T-helper 1 cell treated with Interleukin-12 subunit alpha and Interleukin-12 subunit beta and Interleukin-4 antibody, amounts not matched to agents 30 ng/mL and 1 ng/mL, for 36 hours (primary cell): Measurements from ENCODE around the gene PPP2CA. TPM values are rescaled to one million over a fixed set of nuclear protein-coding genes. Genes with fewer than 3 reads are reported as not detected.
"Not testable (repeated sequence)": the region's sequence is repeated elsewhere in the genome, so short reads cannot be mapped to it uniquely, and the experiment has no call there.

Experiments
- intact Hi-C: fragments of 100-400 bp; cut with micrococcal nuclease; formaldehyde crosslinking; loops from one replicate; pipeline ENCODE4 v1.15.1; 2024
- total RNA-seq: library from RNA; stranded (reverse); gene quantifications from 2 replicates; pipeline ENCODE4 v1.2.3, GENCODE V29; 2022

The PPP2CA gene
- total RNA-seq: 137 and 143 TPM in 2 replicates

DNA sequence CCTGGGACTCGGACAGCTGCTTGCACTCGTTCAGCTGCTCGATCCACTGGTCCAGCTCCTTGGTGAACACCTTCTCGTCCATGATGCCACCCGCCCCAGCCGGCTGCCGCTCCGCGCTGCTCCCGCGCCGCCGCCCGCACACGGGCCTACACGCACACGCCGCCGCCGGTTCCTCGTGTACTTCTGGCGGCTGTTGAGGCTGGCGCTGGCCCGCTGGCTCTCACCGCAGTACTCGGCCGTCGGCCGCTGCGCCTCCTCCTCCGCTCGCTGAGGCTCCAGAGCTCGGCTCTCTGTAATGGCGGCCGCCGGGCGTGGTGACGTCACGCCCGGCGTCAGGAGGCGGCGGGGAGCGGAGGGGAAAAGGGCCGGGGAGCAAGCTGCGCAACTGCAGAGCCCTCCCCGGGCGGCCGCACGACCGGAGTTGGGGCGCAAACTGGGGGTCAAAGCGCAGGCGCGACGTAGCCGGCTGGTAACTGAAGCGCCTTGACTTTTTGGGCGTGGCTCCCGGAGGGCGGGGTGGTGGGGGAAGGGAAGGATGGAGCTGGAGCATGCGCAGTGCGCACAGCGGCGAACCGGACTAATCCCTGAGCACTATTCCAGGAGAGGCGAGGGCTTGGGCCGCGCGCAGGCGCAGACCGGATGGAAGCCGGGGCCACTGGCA, at the start of gene PPP2CA:
PPP2CA (minus strand) TSS at position 294 of the 661 bp plus-strand sequence; CDS start at position 82, 212 bp downstream.
- intact Hi-C loops: loop anchor here (1.0 to 10.0 kb wide), 22 partner anchors 10 to 1359 kb away; partner anchors contain the start of genes C5orf15, C5orf24, CAMLG and CDKN2AIPNL

DNA sequence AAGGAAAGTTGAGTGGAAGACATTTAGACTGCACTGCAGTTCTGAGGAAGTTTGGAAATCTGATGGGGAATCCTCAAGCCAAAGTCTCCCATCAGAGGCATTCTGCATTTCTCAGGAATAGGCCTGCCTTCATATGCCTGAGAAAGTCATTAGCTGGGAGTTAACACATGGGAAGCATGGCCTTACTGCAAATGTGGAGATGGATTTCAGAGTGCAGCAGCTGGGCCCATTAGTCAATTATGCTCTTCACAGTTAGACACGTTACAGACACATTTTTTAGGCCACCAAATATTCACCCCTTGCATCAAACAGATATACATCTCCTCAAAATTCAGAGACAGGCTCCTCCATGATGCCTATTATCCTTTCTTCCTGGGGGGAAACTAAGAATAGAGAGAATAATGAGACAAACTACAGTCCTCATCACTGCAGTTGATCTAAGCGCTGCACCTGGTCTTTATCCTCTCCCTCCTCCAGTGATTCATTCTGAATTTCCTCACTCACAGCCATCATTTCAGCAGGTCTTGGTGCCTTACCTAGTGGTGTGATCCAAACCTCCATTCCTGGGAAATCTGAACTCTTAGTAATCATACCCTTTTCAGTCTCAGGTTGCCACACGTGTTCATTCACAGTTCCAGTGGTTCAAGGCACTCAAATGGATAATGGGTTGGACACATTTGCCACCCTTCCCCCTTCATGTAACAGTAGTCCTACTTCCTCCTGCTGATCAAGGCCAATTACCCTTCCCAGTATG, 47.9 kb upstream of the PPP2CA start:
- intact Hi-C loops: no loop called here

DNA sequence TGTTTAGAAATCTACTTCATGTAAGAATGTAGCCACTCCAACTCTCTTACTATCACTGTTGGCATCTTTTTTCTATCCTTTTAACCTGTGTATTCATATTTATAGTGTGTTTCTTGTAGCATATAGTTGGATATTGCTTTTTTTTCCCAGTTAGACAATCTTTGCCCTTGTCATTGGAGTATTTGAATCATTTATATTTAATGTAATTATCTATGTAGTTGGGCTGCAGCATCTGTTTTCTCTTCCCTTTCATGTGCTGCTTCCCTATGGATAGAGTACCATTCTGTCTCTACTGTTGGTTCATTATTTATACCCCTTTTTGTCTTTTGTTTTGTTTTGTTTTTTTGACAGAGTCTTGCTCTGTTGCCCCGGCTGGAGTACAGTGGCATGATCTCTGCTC, 45.2 kb upstream of the PPP2CA start:
- intact Hi-C loops: no loop called here

DNA sequence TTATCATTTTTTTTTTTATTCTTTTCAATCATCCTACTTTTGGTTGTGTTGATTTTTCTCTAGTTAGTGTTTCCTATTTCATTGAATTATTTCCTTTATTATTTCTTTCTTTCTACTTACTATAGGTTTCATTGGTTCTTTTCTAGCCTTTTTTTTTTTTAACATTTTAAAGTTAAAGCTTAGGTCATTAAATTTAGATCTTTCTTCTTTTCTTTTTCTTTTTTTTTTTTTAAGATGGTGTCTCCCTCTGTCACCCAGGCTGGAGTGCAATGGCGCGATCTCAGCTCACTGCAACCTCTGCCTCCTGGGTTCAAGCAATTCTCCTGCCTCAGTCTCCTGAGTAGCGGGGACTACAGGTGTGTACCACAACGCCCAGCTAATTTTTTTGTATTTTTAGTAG, 43.0 kb upstream of the PPP2CA start:
- intact Hi-C loops: no loop called here

DNA sequence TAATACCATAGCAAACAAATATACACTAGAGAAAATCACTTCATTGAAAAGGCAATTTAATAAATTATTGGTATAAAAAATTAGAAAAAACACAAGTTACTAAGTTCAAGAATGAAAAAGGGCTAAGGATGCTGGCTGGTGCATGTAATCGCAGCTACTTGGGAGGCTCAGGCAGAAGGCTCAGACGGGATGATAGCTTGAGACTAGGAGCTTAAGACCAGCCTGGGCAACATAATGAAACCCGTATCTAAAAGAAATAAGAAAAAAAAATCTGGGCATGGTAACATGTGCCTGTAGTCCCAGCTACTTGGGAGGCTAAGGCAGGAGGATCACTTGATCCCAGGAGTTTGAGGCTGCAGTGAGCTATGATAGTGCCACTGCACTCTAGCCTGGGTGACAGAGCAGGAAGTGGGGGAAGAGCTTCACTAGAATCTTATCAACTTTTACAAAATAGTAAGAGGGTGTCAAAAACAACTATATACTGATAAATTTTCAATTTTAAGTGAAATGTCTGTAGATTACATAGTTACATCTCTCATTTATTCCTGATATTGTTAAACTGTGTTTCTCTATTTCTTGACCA, 42.2 kb upstream of the PPP2CA start:
- intact Hi-C loops: no loop called here

DNA sequence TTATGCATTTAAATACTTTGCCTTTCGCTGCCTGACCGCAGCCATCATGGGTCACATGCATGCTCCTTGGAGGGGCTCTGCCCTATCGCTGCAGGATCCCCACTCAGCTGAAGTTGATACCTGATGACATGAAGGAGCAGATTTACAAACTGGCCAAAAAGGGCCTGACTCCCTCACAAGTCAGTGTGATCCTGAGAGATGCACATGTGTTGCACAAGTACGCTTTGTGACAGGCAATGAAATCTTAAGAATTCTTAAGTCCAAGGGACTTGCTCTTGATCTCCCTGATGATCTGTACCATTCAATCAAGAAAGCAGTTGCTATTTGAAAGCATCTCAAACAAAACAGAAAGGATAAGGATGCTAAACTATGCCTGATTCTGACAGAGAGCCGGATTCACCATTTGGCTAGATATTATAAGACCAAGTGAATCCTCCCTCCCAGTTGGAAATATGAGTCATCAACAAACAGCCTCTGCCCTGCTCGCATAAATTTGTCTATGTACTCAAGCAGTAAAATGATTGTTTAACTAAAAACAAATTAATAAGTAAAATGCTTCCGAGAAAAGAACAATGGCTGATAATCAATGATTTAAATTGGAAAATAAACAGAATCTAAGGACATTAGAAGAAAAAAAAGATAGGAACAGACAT, 41.6 kb upstream of the PPP2CA start:
- intact Hi-C loops: no loop called here

DNA sequence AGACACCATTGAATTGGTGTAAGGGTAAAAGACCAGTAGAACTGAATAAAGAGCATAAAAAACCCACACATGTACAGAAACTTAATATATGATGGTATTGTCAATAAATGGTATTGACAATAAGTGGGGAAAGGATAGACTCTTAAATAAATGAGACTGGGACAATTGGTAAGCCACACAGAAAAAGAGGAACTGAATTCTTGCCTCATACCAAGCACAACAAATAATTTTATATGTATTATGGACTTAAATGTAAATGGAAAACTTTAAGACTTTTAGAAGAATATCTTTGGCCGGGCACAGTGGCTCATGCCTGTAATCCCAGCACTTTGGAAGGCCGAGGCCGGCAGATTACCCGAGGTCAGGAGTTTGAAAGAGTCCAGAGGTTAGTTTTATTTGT, 37.9 kb upstream of the PPP2CA start:
- intact Hi-C loops: no loop called here

DNA sequence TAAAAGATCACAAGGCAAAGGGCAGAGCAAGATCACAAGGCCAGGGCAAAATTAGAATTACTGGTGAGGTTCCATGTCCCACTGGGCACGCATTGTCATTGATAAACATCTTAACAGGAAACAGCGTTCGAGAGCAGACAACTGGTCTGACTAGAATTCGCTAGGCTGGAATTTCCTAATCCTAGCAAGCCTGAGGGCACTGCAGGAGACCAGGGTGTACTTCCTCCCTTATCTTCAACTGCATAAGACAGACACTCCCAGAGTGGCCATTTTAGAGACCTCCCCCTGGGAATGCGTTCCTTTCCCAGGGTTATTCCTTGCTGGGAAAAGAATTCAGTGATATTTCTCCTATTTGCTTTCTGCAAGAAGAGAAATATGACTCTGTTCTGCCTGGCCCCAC, 36.8 kb upstream of the PPP2CA start:
- intact Hi-C loops: not testable (repeated sequence)

DNA sequence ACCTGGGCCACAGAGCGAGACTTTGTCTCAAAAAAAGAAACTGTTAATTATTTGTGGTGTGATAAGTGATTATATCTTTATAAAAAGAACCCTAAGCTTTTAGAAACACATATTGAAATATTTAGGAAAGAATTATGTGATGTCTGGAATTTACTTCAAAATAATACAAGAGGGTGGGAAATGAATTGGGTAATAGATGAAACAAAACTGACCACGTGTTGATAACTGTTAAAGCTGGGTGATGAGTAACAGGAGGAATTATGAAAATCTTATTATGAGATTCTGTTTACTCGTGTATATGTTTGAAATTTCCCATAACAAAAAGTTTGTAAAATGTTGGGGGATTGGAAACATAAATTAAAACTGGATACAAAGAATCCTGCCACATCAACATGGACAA, 33.0 kb upstream of the PPP2CA start:
- intact Hi-C loops: no loop called here

DNA sequence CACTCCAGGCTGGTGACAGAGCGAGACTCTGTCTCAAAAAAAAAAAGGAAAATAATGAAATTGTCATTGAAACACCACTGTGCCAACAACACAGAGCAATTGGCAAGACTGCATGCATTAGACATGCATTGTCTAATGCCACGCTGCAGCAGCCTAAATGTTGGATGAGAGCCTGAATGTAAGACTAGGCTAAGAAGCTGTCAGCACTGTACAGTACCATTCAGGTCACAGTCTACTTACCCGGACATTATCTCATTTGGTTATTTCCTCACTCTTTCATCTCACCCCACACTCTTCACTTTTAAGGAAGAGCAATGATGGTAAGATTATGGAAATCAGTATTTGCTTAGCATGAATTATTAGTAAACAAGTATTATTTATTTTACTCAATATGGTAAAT, 31.3 kb upstream of the PPP2CA start:
- intact Hi-C loops: no loop called here

DNA sequence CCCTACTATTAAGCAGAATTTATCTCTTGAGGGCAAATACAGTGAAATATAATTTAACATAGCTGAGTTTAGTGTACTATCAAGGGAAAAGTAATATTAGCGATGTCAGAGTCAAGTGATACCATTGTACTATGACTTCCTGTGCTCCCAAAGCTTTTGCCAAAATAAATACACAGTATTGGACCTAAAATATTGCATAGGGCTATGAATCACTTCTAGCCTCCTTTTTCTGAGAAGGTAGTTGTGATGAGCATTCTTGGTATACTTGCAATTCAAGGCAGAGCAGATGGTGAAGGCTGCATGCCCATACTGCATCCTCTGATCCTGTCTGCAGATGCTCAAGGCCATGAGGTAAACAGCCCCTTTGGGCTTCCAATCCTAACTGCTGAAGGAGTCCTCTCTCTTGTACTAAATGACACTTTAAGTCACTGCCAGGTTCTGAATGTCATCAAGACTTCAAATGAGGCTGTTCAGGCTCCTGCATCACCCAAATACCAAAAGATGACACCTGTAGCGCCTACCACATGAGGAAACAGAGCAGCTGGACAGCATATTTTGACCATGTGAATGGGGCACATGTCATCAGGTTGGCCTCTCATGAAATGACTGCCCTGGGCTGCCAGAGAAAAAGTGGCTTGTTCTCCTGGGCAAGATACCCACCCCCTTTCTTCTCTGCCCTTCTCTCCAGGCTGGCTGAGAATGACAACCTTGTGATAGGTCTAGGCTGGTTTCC, 29.7 kb upstream of the PPP2CA start:
- intact Hi-C loops: no loop called here

DNA sequence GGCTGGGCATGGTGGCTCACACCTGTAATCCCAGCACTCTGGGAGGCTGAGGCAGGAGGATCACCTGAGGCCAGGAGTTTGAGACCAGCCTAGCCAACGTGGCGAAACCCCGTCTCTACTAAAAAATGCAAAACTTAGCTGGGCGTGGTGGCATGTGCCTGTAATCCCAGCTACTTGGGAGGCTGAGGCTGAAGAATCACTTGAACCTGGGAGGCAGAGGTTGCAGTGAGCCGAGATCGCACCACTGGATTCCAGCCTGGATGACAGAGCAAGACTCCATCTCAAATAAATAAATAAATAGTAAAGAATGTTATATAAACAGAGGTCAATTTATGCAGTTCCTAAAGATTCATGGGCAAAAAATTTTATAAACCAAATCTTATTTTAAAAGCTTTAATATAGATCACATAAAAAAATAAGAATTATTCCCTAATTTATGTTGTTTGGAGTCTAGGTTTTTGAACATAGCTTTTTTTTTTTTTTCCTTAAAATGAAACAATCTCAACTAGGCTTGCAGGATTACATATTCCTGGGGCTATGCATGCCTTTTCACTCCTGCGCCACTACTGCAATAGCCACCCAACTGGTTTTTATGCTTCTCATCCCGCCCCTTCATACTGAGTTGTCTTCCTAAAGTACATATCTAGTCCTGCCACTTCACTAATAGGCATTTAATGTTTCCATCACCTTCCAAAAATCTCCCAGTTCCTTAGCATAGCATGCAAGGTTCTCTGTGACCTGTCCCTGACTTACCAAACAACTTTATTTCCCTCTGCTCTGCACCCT, 27.7 kb upstream of the PPP2CA start:
- intact Hi-C loops: not testable (repeated sequence)

DNA sequence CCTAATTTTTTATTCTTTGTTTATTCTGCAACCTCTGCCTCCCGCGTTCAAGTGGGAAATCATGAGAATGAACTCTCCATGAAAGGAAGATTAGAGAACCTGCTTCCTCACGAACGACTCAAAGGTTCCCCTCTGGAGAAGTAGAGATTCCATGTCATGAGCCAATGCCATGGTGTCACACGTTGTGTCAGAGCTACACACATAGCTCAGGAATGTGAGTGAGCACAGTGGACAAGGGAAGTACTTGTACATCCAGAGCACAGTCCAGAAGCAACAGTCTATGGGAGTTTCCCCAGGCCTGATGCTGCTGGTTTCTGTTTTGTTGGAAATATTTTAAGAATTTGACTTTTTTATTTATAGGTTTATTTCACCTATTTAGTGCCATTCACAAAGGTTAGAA, 26.8 kb upstream of the PPP2CA start:
- intact Hi-C loops: no loop called here

DNA sequence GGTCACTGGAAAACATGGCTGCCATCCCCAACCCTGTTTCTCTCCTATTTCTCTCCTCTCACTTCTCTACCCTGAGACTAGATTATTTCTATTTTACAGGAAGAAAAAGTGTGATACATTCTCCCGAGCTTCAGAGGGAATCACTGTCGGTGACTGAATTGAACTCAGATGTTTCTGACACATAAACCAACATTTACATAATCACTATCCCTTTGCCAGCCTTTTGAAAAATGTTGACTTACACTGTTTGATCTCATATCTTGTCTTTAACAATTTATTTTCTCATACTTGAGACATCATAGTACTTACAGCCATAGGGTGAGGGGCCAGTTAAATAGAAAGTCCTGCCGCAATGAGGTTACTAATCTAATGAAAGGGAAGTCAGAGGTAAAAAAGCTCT, 25.1 kb upstream of the PPP2CA start:
- intact Hi-C loops: no loop called here

DNA sequence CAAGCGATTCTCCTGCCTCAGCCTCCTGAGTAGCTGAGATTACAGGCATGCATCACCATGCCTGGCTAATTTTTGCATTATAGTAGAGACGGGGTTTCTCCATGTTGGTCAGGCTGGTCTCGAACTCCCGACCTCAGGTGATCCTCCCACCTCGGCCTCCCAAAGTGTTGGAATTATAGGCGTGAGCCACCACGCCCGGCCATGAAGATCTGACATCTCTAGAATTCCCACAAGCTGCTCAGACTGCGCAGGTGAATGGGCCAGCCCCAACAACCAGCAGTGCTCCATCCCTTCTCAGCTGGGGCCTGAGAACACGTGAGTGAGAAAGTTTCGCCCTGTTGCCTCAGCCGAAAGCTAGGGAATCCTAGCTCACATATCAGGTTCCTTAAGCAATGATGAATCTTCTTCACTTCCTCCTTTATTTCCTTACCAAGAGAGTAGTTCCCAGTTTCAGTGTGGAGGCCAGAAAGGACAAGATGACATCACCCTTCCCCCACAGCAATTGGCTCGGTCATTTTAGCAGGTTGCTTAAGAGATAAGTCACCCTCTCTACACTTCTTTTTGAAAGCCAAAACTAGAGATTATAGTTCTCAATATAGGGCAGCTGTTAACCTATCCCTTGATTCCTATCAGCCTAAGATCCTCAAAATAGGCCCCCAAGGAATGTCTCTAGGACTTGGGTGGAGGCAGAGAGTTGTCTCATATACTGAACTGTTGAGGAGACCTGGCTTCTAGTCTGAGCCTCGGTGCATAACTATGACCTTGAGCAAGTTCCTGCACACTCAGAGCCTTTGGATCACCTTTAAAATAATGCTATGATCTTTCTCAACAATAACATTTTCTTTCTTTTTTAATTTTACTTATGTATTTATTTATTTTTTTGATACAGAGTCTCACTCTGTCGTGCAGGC, 23.9 kb upstream of the PPP2CA start:
- intact Hi-C loops: no loop called here

DNA sequence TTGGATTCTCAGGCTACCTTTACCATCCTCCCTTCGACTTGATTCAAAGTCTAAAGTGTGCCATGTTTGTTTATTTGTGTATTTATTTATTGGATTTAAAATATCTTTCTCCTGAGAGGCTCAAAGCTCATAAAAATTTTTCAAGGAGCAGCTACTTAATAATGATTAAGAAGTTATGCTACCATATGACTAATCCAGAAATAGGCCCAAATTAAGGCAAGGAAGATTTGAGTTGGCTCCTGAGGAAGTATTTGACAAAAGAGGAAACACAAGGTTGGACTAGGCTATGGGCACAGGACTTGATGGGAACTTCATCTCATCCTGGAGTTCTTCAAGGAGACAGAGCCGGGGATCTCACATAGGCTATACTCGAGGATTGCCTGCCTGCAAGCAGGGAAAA, 22.4 kb upstream of the PPP2CA start:
- intact Hi-C loops: no loop called here

DNA sequence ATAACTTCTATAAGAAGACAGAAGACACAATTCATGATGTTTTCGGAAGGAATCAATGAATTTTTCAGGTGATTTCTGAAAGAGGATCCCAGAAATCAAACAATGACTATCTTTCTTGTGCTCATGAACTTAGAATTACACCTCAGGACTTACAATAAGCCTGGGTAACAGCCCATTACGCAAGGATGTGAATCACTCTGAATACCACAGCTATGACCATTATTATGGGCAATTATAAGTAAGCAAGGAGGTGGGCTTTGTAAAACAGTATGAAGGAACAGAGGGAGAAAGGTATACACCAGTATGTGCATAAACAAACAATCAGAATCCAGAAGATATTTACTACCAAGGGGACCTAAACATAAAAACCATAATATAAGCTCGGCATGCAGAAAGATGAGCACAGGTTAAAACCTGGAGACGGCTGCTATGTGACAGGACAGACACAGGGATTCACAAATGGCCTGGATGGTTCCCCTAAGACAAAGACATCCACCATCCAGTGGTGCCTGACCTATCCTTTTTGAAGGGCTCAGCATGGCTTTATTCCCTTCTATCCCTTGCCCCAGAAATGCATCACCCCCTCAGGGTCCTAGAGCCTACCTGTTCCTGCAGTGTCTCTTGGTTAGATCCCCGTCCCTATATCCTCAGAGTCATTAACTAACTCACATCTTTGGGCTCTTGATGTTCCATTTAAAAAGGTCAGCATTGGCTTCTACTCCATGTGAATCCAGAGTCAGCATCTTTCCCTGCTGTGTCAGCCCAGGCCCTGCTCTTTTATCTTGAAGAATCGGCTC, 21.8 kb upstream of the PPP2CA start:
- intact Hi-C loops: no loop called here

DNA sequence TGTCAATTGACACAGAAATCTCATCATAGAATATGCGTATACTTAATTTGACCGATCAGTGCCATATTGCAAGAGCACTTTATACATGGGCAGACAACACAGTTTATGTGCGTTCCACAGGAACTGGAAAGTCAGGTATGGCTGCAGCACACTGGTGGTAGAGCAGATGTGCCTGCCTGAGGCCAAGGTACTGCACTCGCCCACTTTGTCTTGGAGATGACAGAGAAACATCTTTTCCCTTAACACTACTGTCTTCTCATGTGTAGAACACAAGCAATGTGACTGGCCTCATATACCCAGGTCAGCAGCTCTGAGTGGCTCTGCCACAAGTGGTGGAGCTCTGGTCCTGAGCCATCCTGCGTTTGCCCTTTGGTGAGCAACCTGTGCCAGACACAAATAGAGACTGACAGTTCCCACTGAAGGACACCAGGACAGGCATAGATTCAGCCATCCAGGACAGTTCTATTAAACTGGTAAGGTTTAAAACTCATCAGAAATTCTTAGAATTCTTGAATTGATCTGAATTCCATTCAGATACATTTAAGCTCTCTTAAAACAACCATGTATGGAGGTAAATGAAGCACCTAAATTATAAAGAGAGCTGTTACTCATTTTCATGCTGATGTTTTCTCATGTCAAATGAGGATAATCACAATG, 21.0 kb upstream of the PPP2CA start:
- intact Hi-C loops: no loop called here
